Endothelial cell of umbilical vein (primary cell): ENCODE measurements around the gene KCTD16. TPM values are rescaled to one million over a fixed set of nuclear protein-coding genes. Genes with fewer than 3 reads are reported as not detected.

Experiments used
- BruUV-seq: library from RNA; stranded (reverse); fragments of 400-500 nt; replicated peaks from 2 replicates; lab custom pipeline; 2021; lab: Mats Ljungman, UMichigan
- CTCF ChIA-PET: fragments of 300-600, 350-600 bp; sonication (Branson Sonifier 250); formaldehyde crosslinking; loops from one replicate; lab custom pipeline; 2021; ENCODE audit warnings: antibody characterized with exemption, inconsistent platforms; lab: Charles Lee
- POLR2A ChIA-PET: fragments of 300-600, 350-600 bp; sonication (Branson Sonifier 250); formaldehyde crosslinking; loops from one replicate; lab custom pipeline; 2021; ENCODE audit warnings: antibody characterized with exemption, inconsistent platforms; lab: Charles Lee
- DNase-seq: peaks from one replicate; pipeline ENCODE4 v3.0.0-alpha.2; 2011; ENCODE audit warnings: low read depth, low spot score
- FAIRE-seq: peaks from 2 replicates; lab custom pipeline; 2011; peaks lifted over from hg19 to GRCh38; lab: Jason Lieb, UNC
- H2AFZ ChIP-seq: 2 replicates; pipeline ENCODE4 v1.6.0; 2012; ENCODE audit warnings: low read depth, low read length, control low read depth, inconsistent platforms
- H3K27ac ChIP-seq: 2 replicates; pipeline ENCODE4 v1.5.1; 2011; ENCODE audit warnings: low read depth, mild to moderate bottlenecking, control low read depth, low read length, moderate library complexity; ENCODE audit not compliant: insufficient read depth
- H3K27me3 ChIP-seq, 2 experiments: 2 replicates each; pipeline versions ENCODE4 v1.6.0 to v1.6.1; 2011; ENCODE audit warnings: low read length in 2 of 2, mixed read lengths in 1 of 2; ENCODE audit not compliant: control insufficient read depth in 2 of 2, insufficient read depth in 2 of 2
- H3K36me3 ChIP-seq, 2 experiments: 2 replicates in 1 of 2; 3 replicates in 1 of 2; pipeline ENCODE4 v1.5.1; 2011; ENCODE audit warnings: low read length in 2 of 2, mild to moderate bottlenecking in 1 of 2, moderate library complexity in 1 of 2; ENCODE audit not compliant: control insufficient read depth in 2 of 2, insufficient read depth in 2 of 2; ENCODE audit errors: extremely low read depth in 1 of 2
- H3K4me1 ChIP-seq: 3 replicates; pipeline ENCODE4 v1.5.1; 2011; ENCODE audit warnings: mild to moderate bottlenecking, low read length; ENCODE audit not compliant: control insufficient read depth, insufficient read depth; ENCODE audit errors: extremely low read depth
- H3K4me2 ChIP-seq: 2 replicates; pipeline ENCODE4 v1.6.1; 2011; ENCODE audit warnings: low read length, control low read depth, mixed read lengths; ENCODE audit not compliant: insufficient read depth
- H3K4me3 ChIP-seq, 3 experiments: fragments of 200-600 bp in 1 of 3; sonication (generic), shearing (Covaris generic) in 1 of 3; replicated peaks in 1 of 3; 2 replicates each; pipeline ENCODE4 v1.5.1; 2011 to 2016; ENCODE audit warnings: control low read depth in 3 of 3, low read length in 3 of 3, mild to moderate bottlenecking in 2 of 3, inconsistent platforms in 1 of 3, low read depth in 1 of 3, moderate library complexity in 1 of 3; ENCODE audit not compliant: insufficient read depth in 1 of 3
- H3K79me2 ChIP-seq: 2 replicates; pipeline ENCODE4 v1.6.0; 2012; ENCODE audit warnings: low read length, inconsistent platforms; ENCODE audit not compliant: control insufficient read depth, insufficient read depth
- H3K9ac ChIP-seq: replicated peaks from 2 replicates; pipeline ENCODE3; 2011; ENCODE audit warnings: low read length, control low read depth; ENCODE audit not compliant: insufficient read depth; ENCODE audit errors: extremely low read depth
- H3K9me1 ChIP-seq: replicated peaks from 3 replicates; pipeline ENCODE4 v1.6.0; 2011; ENCODE audit warnings: mild to moderate bottlenecking, low read length; ENCODE audit not compliant: control insufficient read depth, insufficient read depth; ENCODE audit errors: extremely low read depth
- H3K9me3 ChIP-seq: replicated peaks from 2 replicates; pipeline ENCODE4 v1.5.1; 2012; ENCODE audit warnings: low read length, inconsistent platforms; ENCODE audit not compliant: control insufficient read depth, insufficient read depth
- H4K20me1 ChIP-seq: replicated peaks from 2 replicates; pipeline ENCODE3; 2011; ENCODE audit warnings: mild to moderate bottlenecking, low read length; ENCODE audit not compliant: control insufficient read depth, insufficient read depth; ENCODE audit errors: extremely low read depth
- CTCF ChIP-seq, 2 donors: IDR thresholded peaks; 1 replicate in 1 of 2; 2 replicates in 1 of 2; pipeline ENCODE4 v1.5.1; 2011; ENCODE audit warnings: low read length in 2 of 2, mild to moderate bottlenecking in 2 of 2, moderate library complexity in 2 of 2, control low read depth in 1 of 2, inconsistent platforms in 1 of 2, low read depth in 1 of 2; ENCODE audit not compliant: insufficient read depth in 1 of 2; ENCODE audit errors: extremely low read depth in 1 of 2
- EZH2 ChIP-seq: IDR thresholded peaks from 2 replicates; pipeline ENCODE4 v1.6.1; 2012; ENCODE audit warnings: borderline replicate concordance, low read depth, mild to moderate bottlenecking, moderate library complexity, low read length, inconsistent platforms; ENCODE audit not compliant: severe bottlenecking
- FOS ChIP-seq: IDR thresholded peaks from 2 replicates; pipeline ENCODE4 v1.6.1; 2011; ENCODE audit warnings: mild to moderate bottlenecking, low read length, moderate library complexity, borderline replicate concordance; ENCODE audit not compliant: insufficient read depth
- GATA2 ChIP-seq: IDR thresholded peaks from 2 replicates; pipeline ENCODE4 v1.7.0; 2011; ENCODE audit warnings: low read depth, mild to moderate bottlenecking, moderate library complexity, mixed read lengths, low read length; ENCODE audit not compliant: insufficient read length, insufficient read depth
- JUN ChIP-seq: IDR thresholded peaks from 2 replicates; pipeline ENCODE4 v1.6.1; 2011; ENCODE audit warnings: borderline replicate concordance, low read depth; ENCODE audit not compliant: insufficient read length, insufficient read depth
- MAX ChIP-seq: IDR thresholded peaks from 2 replicates; pipeline ENCODE4 v1.6.1; 2011; ENCODE audit not compliant: insufficient read depth, insufficient read length
- MYC ChIP-seq: IDR thresholded peaks from one replicate; pipeline ENCODE4 v1.6.1; 2011; ENCODE audit warnings: mild to moderate bottlenecking, low read depth, low read length
- POLR2A ChIP-seq: IDR thresholded peaks from 2 replicates; pipeline ENCODE4 v1.6.1; 2012; ENCODE audit warnings: low read depth, mild to moderate bottlenecking, control low read depth, low read length
- dilution Hi-C: fragments of 300-500 bp; cut with MboI; formaldehyde crosslinking; loops from one replicate; pipeline ENCODE4 v1.15.0; 2019; ENCODE audit warnings: low sequenced_read_pairs; ENCODE audit not compliant: extremely low pct_ligation_motif_present
- intact Hi-C: fragments of 100-400 bp; cut with micrococcal nuclease; formaldehyde crosslinking; loops from one replicate; pipeline ENCODE4 v1.10.0; 2022
- polyA plus RNA-seq, 4 experiments: library from polyadenylated mRNA; depleted of rRNA in 3 of 4; stranded (reverse) in 3 of 4; unstranded in 1 of 4; fragments of >200 nt; gene quantifications; 2 replicates each; pipeline versions ENCODE4 v1.2.1 to v1.2.3, GENCODE V29; 2011 to 2012; ENCODE audit warnings: missing spikeins in 1 of 4
- total RNA-seq: library from RNA; stranded (reverse); gene quantifications from 2 replicates; pipeline ENCODE4 v1.2.3, GENCODE V29; 2021

Gene KCTD16
- total and polyA plus RNA-seq, 2 donors (not counting 3 experiments of a cell fraction or from before 2014, with no cell fraction given), result 0.21 to 0.49 TPM

- TF ChIP-seq CTCF (IDR thresholded peaks at IDR 0.05; ENCODE audit: extremely low read depth in 1 of 2, insufficient read depth in 1 of 2, low read depth in 1 of 2, low read length in 2 of 2) (no peak), POLR2A (no peak), JUN (no peak), EZH2 (no peak), GATA2 (no peak), MYC (no peak), MAX (no peak), FOS (no peak)
- intact Hi-C loops, result no loop called here
- H3K4me1 ChIP-seq, result peaks cover 31% of the 10 kb centered on the region
- H3K4me2 ChIP-seq, result peak overlapping the region; percentile 98
- peaks cover 7 to 8% of the 10 kb centered on the region in 2 experiments for H3K36me3 ChIP-seq
- no peak for FAIRE-seq
- dilution Hi-C loops, result no loop called here
- no peak overlapping the region for H3K27ac ChIP-seq
- POLR2A ChIA-PET, result no interaction called here
- H4K20me1 ChIP-seq, result no peaks in the 10 kb centered on the region
- no peaks in the 10 kb centered on the region for H3K9me3 ChIP-seq
- no peaks in the 10 kb centered on the region for H3K27me3 ChIP-seq
- DNase-seq, result no peak
- peaks cover 41% of the 10 kb centered on the region for H3K79me2 ChIP-seq
- CTCF ChIA-PET, result interaction anchor here (1.3 kb wide), 1 partner anchor 11 kb away, joined by 3 read pairs; no protein-coding TSS in a partner anchor
- no TSS peak for BruUV-seq
- peak overlapping the region in 1 of 3 experiments; percentile 25 for H3K4me3 ChIP-seq
- H3K9me1 ChIP-seq, result no peaks in the 10 kb centered on the region
- H2AFZ ChIP-seq, result no peak overlapping the region
- no peak overlapping the region for H3K9ac ChIP-seq
Observed at GRCh38 chr5:144167998-144168397, 2.7 kb upstream of the KCTD16 start.
